Lower leg skin (tissue), 4 donors: Measurements from ENCODE around the gene UBE2L6. TPM values are rescaled to one million over a fixed set of nuclear protein-coding genes. Genes with fewer than 3 reads are reported as not detected.

Source experiments
- DNase-seq, 2 donors: peaks; one replicate each; pipeline ENCODE4 v3.0.0-alpha.2; 2019; ENCODE audit warnings: low spot score in 2 of 2
- H3K4me3 ChIP-seq: fragments of 200-600 bp; sonication (generic); 2 replicates; pipeline ENCODE4 v1.5.1; 2017; ENCODE audit warnings: mild to moderate bottlenecking, low read depth; ENCODE audit not compliant: poor library complexity, severe bottlenecking
- CTCF ChIP-seq, 3 donors: fragments of 450-650 bp; IDR thresholded peaks; one replicate each; pipeline ENCODE4 v1.5.1; 2016; ENCODE audit warnings: antibody characterized with exemption in 3 of 3, mild to moderate bottlenecking in 3 of 3, moderate library complexity in 2 of 3
- POLR2A ChIP-seq, 2 donors: fragments of 450-650 bp; IDR thresholded peaks; one replicate each; pipeline ENCODE4 v1.6.1; 2016 to 2017; ENCODE audit warnings: antibody characterized with exemption in 2 of 2, mild to moderate bottlenecking in 1 of 2, moderate library complexity in 1 of 2
- WGBS, 2 donors: methylation state at CpG; one replicate each; pipeline ENCODE4 v1.1.5; 2018; 5-methylcytosine and 5-hydroxymethylcytosine counted together
- intact Hi-C: fragments of 100-400 bp; cut with DNase I; formaldehyde crosslinking; loops from one replicate; pipeline ENCODE4 v1.15.0; 2023; ENCODE audit warnings: low total_unique reads
- total RNA-seq, 4 donors: library from RNA; depleted of rRNA; stranded (reverse); fragments of >200 nt; gene quantifications; one replicate each; pipeline ENCODE4 v1.1.0, GENCODE V29; 2016

Gene UBE2L6
- total RNA-seq, 4 donors from 2014 or later: 14.5 to 31.0 (median 19.9) TPM

- DNase-seq: peak in 1 of 2 donors; percentile 26
- 30 to 35% methylated on average over 4 of the region's 4 CpGs for WGBS, 2 donors
Measured at GRCh38 chr11:57566005-57566904, 1.2 kb downstream of the UBE2L6 start.

GRCh38 chr11:57562596-57562995 lies 4.9 kb downstream of the UBE2L6 start:
- 45% methylated on average over 4 of the region's 4 CpGs for WGBS, 2 donors
- no peak overlapping the region for H3K4me3 ChIP-seq
- intact Hi-C loops: no loop called here
- TF ChIP-seq CTCF (IDR thresholded peaks at IDR 0.05): no peak
- TF ChIP-seq POLR2A (IDR thresholded peaks at IDR 0.05): no peak
- no peak for DNase-seq

More at GRCh38 chr11:57566005-57566904, 1.2 kb downstream of the UBE2L6 start:
- intact Hi-C loops: loop anchor here (5.0 kb wide), 1 partner anchor 76 kb away; no protein-coding TSS in a partner anchor
- TF ChIP-seq CTCF (IDR thresholded peaks at IDR 0.05) (no peak), POLR2A (IDR thresholded peaks at IDR 0.05) (no peak)
- no peak overlapping the region for H3K4me3 ChIP-seq

GRCh38 chr11:57560146-57560545 lies 7.3 kb downstream of the UBE2L6 start:
- 68 to 72% methylated on average over 4 of the region's 4 CpGs for WGBS, 2 donors
- no peak for DNase-seq

GRCh38 chr11:57556041-57556440 lies 11.4 kb downstream of the UBE2L6 start:
- intact Hi-C loops: no loop called here
- TF ChIP-seq POLR2A (IDR thresholded peaks at IDR 0.05) (no peak), CTCF (IDR thresholded peaks at IDR 0.05) (no peak)
- no peak overlapping the region for H3K4me3 ChIP-seq
- WGBS, 2 donors: 74 to 78% methylated on average over 6 to 8 of the region's 8 CpGs
- no peak for DNase-seq

More at GRCh38 chr11:57560146-57560545, 7.3 kb downstream of the UBE2L6 start:
- no peak for TF ChIP-seq POLR2A (IDR thresholded peaks at IDR 0.05)
- TF ChIP-seq CTCF (IDR thresholded peaks at IDR 0.05): no peak
- no peak overlapping the region for H3K4me3 ChIP-seq
- intact Hi-C loops: no loop called here

GRCh38 chr11:57555393-57555792 lies 12.1 kb downstream of the UBE2L6 start:
- intact Hi-C loops: no loop called here
- TF ChIP-seq POLR2A (IDR thresholded peaks at IDR 0.05): no peak
- TF ChIP-seq CTCF (IDR thresholded peaks at IDR 0.05): no peak
- WGBS, 2 donors: 85 to 92% methylated on average over 2 of the region's 2 CpGs
- H3K4me3 ChIP-seq: no peak overlapping the region
- no peak for DNase-seq
